ENCODE measurements around the gene CNOT2. TPM values are rescaled to one million over a fixed set of nuclear protein-coding genes. Genes with fewer than 3 reads are reported as not detected.

Gene CNOT2
- 118 and 179 TPM in 2 replicates for total RNA-seq

GRCh38 chr12:70242695-70243509 lies at the start of gene CNOT2:
Gene CNOT2 (plus strand): TSS chr12:70243433. CDS start chr12:70278227, 34,794 bp downstream.

GRCh38 chr12:70365648-70366518 lies 122.7 kb downstream of the CNOT2 start, which contains the start of gene KCNMB4:
Gene KCNMB4 (plus strand): TSS chr12:70366290. CDS start chr12:70366735, 445 bp downstream.

Other genes with a start within 250 kb of the CNOT2 start
- 0.68 and 1.9 TPM in 2 replicates for gene KCNMB4, start 122.9 kb downstream of the CNOT2 start, total RNA-seq